Transverse colon (tissue), 4 donors: Measurements from ENCODE around the gene APOE. TPM values are rescaled to one million over a fixed set of nuclear protein-coding genes. Genes with fewer than 3 reads are reported as not detected.
"Not testable (repeated sequence)": the region's sequence is repeated elsewhere in the genome, so short reads cannot be mapped to it uniquely, and the experiment has no call there.

Source experiments
- DNase-seq: peaks from one replicate; pipeline ENCODE4 v3.0.0-alpha.2; 2019
- H3K27ac ChIP-seq, 4 donors: fragments of 200-600 bp; sonication (generic); 2 replicates each; pipeline ENCODE4 v1.5.1; 2016 to 2018; ENCODE audit warnings: inconsistent platforms in 4 of 4
- H3K27me3 ChIP-seq: fragments of 200-600 bp; sonication (generic); 2 replicates; pipeline ENCODE4 v1.5.1; 2017; ENCODE audit warnings: inconsistent platforms
- H3K36me3 ChIP-seq, 4 donors: fragments of 200-600 bp; sonication (generic); 2 replicates each; pipeline ENCODE4 v1.5.1; 2017 to 2019; ENCODE audit warnings: inconsistent platforms in 4 of 4
- H3K4me1 ChIP-seq, 4 donors: fragments of 200-600 bp; sonication (generic); 2 replicates each; pipeline ENCODE4 v1.5.1; 2017 to 2020; ENCODE audit warnings: inconsistent platforms in 4 of 4
- H3K4me3 ChIP-seq, 4 donors: fragments of 200-600 bp; sonication (generic); 1 replicate in 1 of 4; 2 replicates in 3 of 4; pipeline versions ENCODE4 v1.5.1 to v1.6.1; 2017 to 2019; ENCODE audit warnings: inconsistent platforms in 4 of 4
- H3K9me3 ChIP-seq, 2 donors: fragments of 200-600 bp; sonication (generic); 2 replicates each; pipeline ENCODE4 v1.5.1; 2017 to 2019; ENCODE audit warnings: inconsistent platforms in 2 of 2
- EP300 ChIP-seq: sonication (generic); formaldehyde crosslinking; IDR thresholded peaks from one replicate; pipeline ENCODE4 v1.6.1; 2017; ENCODE audit warnings: antibody characterized with exemption, low read depth
- POLR2A ChIP-seq: fragments of 450-650 bp; IDR thresholded peaks from one replicate; pipeline ENCODE4 v1.6.1; 2016; ENCODE audit warnings: antibody characterized with exemption, mild to moderate bottlenecking, moderate library complexity
- POLR2AphosphoS5 ChIP-seq, 3 donors: sonication (generic); formaldehyde crosslinking; IDR thresholded peaks; one replicate each; pipeline ENCODE4 v1.6.1; 2016; ENCODE audit warnings: antibody characterized with exemption in 3 of 3
- WGBS, 2 donors: methylation state at CpG; one replicate each; pipeline ENCODE4 v1.1.5; 2018; ENCODE audit warnings: low coverage in 1 of 2; 5-methylcytosine and 5-hydroxymethylcytosine counted together
- in situ Hi-C, 4 donors: fragments of 200-750 bp; cut with MboI; loops; one replicate each; pipeline versions ENCODE4 v1.15.0 to v1.15.1; 2017; ENCODE audit warnings: low sequenced_read_pairs in 3 of 4, low pct_ligation_motif_present in 1 of 4, low pct_unique_long_range_greater_than_20kb in 1 of 4
- intact Hi-C: fragments of 100-400 bp; cut with DNase I; formaldehyde crosslinking; loops from one replicate; pipeline ENCODE4 v1.15.1; 2023; ENCODE audit warnings: low total_unique reads
- total RNA-seq, 4 donors: library from RNA; depleted of rRNA; stranded (reverse); fragments of >200 nt; gene quantifications; one replicate each; pipeline ENCODE4 v1.1.0, GENCODE V29; 2016
- TF ChIP-seq, protein P1 (sequence below), 5 experiments: fragments of 200-600 bp in 3 of 5; fragments of 450-650 bp in 2 of 5; sonication (generic) in 3 of 5; IDR thresholded peaks; 1 replicate in 2 of 5; 2 replicates in 3 of 5; pipeline ENCODE4 v1.5.1; 2016 to 2017; ENCODE audit warnings: antibody characterized with exemption in 5 of 5, inconsistent platforms in 3 of 5, mild to moderate bottlenecking in 2 of 5, moderate library complexity in 1 of 5

APOE gene
- total RNA-seq, 4 donors from 2014 or later = 72.2 to 214 (median 132) TPM

DNA sequence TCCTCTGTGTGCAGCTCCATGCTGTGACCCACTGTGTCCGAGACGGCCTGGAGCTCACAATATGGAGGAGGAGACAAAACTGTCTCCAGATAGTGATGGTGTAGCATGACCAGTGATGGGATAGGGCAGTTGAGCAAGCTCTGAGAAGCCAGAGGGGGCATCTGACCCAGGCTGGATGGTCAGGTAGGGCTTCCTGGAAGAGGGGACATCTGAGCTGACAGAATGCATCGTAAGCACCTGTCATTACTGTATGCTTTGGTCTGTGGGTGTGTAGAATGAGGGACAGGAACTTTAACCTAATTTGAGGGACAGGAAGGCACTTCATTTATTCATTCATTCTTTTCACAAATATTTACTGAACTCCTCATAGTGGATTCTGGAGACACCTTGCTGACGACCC is 21.0 kb upstream of the APOE start:
- no peak for TF ChIP-seq POLR2AphosphoS5 (IDR thresholded peaks at IDR 0.05)
- TF ChIP-seq, protein P1, sequence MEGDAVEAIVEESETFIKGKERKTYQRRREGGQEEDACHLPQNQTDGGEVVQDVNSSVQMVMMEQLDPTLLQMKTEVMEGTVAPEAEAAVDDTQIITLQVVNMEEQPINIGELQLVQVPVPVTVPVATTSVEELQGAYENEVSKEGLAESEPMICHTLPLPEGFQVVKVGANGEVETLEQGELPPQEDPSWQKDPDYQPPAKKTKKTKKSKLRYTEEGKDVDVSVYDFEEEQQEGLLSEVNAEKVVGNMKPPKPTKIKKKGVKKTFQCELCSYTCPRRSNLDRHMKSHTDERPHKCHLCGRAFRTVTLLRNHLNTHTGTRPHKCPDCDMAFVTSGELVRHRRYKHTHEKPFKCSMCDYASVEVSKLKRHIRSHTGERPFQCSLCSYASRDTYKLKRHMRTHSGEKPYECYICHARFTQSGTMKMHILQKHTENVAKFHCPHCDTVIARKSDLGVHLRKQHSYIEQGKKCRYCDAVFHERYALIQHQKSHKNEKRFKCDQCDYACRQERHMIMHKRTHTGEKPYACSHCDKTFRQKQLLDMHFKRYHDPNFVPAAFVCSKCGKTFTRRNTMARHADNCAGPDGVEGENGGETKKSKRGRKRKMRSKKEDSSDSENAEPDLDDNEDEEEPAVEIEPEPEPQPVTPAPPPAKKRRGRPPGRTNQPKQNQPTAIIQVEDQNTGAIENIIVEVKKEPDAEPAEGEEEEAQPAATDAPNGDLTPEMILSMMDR (IDR thresholded peaks at IDR 0.05) = no peak
- TF ChIP-seq EP300 = no peak
- no peak for TF ChIP-seq POLR2A
- Histone ChIP-seq H3K36me3 (peaks cover 0 to 6% (median 0%) of the 10 kb centered on the region in 4 donors), H3K27ac (no peak overlapping the region), H3K4me3 (no peak overlapping the region), H3K4me1 (peaks cover under 1 to 3% (median 1%) of the 10 kb centered on the region in 4 donors), H3K27me3 (no peaks in the 10 kb centered on the region), H3K9me3 (no peaks in the 10 kb centered on the region)
- intact Hi-C loops = no loop called here
- in situ Hi-C loops = no loop called here
- DNase-seq = no peak
- WGBS, 2 donors = 60 to 80% methylated on average over 1 to 4 of the region's 4 CpGs

DNA sequence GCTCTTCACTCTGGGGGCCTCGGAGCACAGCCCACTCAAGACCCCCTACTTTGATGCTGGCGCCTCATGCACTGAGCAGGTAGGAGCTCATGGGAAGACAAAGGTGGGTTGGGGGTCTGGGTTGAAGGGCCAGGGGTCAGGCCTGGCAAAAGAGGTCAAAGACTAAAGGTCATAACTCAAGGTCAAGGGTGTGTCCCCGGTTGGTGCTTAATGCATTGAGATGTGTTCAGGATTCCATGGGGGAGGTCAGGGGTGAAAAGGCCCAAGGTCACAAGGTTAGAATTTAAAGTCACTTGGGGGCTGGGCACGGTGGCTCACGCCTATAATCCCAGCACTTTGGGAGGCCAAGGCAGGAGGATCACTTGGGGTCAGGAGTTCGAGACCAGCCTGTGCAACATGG is 19.5 kb upstream of the APOE start:
- Histone ChIP-seq H3K27ac (no peak overlapping the region), H3K36me3 (peaks cover 0 to 6% (median 0%) of the 10 kb centered on the region in 4 donors), H3K4me1 (peaks cover 6 to 9% (median 8%) of the 10 kb centered on the region in 4 donors), H3K4me3 (no peak overlapping the region), H3K9me3 (no peaks in the 10 kb centered on the region), H3K27me3 (no peaks in the 10 kb centered on the region)
- TF ChIP-seq EP300 (no peak), POLR2AphosphoS5 (IDR thresholded peaks at IDR 0.05) (no peak), POLR2A (no peak)
- TF ChIP-seq, protein P1 (IDR thresholded peaks at IDR 0.05) = no peak
- DNase-seq = no peak
- in situ Hi-C loops (no loop called here), intact Hi-C loops (no loop called here)
- WGBS, 2 donors = 87% methylated on average over 6 of the region's 6 CpGs; no CpG with 5 or more reads in 1 of the 2 donors

DNA sequence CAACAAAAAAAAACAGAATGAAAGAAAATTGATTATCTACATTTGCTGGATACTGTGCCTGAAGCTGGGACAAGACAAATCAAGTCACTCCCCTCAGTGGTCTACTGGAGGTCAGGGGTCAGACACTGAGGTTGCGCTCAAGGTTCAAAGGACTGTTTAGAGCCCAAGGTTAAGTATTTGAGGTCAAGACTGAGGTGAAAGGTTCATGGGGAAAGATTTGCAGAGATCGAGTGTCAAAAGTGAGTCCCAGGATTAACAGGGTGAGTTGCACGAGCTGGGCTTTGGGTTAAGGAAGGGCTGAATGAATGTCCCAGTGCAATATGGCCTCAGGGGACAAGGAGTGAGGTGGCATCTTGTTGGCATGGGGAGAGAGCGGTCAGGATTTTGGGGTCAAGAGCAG is 17.9 kb upstream of the APOE start:
- H3K27me3 ChIP-seq = no peaks in the 10 kb centered on the region
- peaks cover 0 to 6% (median 0%) of the 10 kb centered on the region in 4 donors for H3K36me3 ChIP-seq
- no peak overlapping the region for H3K4me3 ChIP-seq
- DNase-seq = no peak
- H3K27ac ChIP-seq = no peak overlapping the region
- TF ChIP-seq POLR2AphosphoS5 (IDR thresholded peaks at IDR 0.05) = no peak
- TF ChIP-seq EP300 = no peak
- TF ChIP-seq POLR2A = no peak
- 87 to 100% methylated on average over 2 to 4 of the region's 4 CpGs for WGBS, 2 donors
- peaks cover 16 to 20% (median 18%) of the 10 kb centered on the region in 4 donors for H3K4me1 ChIP-seq
- no peaks in the 10 kb centered on the region for H3K9me3 ChIP-seq
- in situ Hi-C loops (no loop called here), intact Hi-C loops (no loop called here)

DNA sequence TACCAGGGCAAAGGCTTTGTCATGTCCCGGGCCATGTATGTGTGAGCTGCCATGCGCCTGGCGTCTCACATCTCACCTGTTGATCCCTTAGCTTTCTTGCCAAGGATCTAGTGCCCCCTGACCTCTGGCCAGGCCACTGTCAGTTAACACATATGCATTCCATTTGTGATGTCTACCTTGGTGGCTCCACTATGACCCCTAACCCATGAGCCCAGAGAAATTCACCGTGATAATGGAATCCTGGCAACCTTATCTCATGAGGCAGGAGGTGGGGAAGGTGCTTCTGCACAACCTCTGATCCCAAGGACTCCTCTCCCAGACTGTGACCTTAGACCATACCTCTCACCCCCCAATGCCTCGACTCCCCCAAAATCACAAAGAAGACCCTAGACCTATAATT is 17.3 kb upstream of the APOE start:
- intact Hi-C loops = not testable (repeated sequence)

DNA sequence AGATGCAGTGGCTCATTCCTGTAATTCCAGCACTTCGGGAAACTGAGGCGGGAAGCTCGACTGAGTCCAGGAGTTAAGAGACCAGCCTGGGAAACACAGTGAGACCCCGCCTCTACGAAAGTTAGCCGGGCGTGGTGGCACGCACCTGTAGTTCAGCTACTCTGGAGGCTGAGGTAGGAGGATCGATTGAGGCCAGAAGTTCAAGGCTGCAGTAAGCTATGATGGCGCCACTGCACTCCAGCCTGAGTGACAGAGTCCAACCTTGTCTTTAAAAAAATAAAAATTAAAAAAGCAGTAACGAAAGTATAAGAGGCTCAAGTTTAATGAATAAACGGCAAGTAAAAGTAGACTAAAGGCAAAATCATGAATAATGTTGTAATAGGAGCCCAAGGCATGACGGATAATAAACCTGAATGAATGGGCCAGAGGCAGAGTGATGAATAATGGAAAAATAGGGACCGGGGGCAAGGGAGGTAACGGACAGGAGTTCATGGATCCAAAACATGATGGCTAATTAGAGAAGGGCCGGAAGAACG is 15.7 kb upstream of the APOE start:
- Histone ChIP-seq H3K36me3 (peaks cover 0 to 8% (median 3%) of the 10 kb centered on the region in 4 donors), H3K9me3 (no peaks in the 10 kb centered on the region), H3K27ac (peak overlapping the region; percentile 90 to 92 (median 91)), H3K4me3 (peak overlapping the region in 3 of 4 donors; percentile 39 to 68 (median 47)), H3K27me3 (no peaks in the 10 kb centered on the region), H3K4me1 (peaks cover 16 to 21% (median 19%) of the 10 kb centered on the region in 4 donors)
- TF ChIP-seq POLR2A (no peak), POLR2AphosphoS5 (IDR thresholded peaks at IDR 0.05) (no peak), EP300 (no peak)
- TF ChIP-seq, protein P1 (IDR thresholded peaks at IDR 0.05) = no peak
- 22 to 50% methylated on average over 9 to 17 of the region's 17 CpGs for WGBS, 2 donors
- intact Hi-C loops (no loop called here), in situ Hi-C loops (no loop called here)
- DNase-seq = no peak

More for the DNA sequence above, 17.3 kb upstream of the APOE start:
- H3K9me3 ChIP-seq, DNase-seq, H3K27ac ChIP-seq, in situ Hi-C loops, H3K4me3 ChIP-seq, H3K36me3 ChIP-seq, H3K27me3 ChIP-seq: not testable (repeated sequence)
- 88% methylated on average over 4 of the region's 5 CpGs; no CpG with 5 or more reads in 1 of the 2 donors for WGBS, 2 donors
- H3K4me1 ChIP-seq = peaks cover 16 to 21% (median 19%) of the 10 kb centered on the region in 4 donors
